Measurements from ENCODE around the gene TBX4.

- no peak for TF ChIP-seq POLR2A (IDR thresholded peaks at IDR 0.05)
- no peak for TF ChIP-seq CTCF (IDR thresholded peaks at IDR 0.05)
Observed at GRCh38 chr17:61474934-61475333, 22.7 kb downstream of the TBX4 start.

Measured in thyroid gland (tissue), 4 donors.